ENCODE data around the gene RTN4IP1.

- TF ChIP-seq CTCF (IDR thresholded peaks at IDR 0.05) = no peak
- no peak for TF ChIP-seq EP300 (IDR thresholded peaks at IDR 0.05; ENCODE audit: low read depth)
These were observed 75.9 kb downstream of the RTN4IP1 start for GRCh38 chr6:106553440-106553839.

Data from transverse colon (tissue), 3 donors.